ENCODE measurements around the gene WIPF3. TPM values are rescaled to one million over a fixed set of nuclear protein-coding genes. Genes with fewer than 3 reads are reported as not detected.
"Not testable (repeated sequence)": the region's sequence is repeated elsewhere in the genome, so short reads cannot be mapped to it uniquely, and the experiment has no call there.

WIPF3 gene
- total RNA-seq, 2 experiments from 2014 or later, result not detected

GRCh38 chr7:29875741-29876140, 69.4 kb downstream of the WIPF3 start:
- CTCF ChIA-PET, result no interaction called here
- POLR2A ChIA-PET, result no interaction called here

- ChIA-PET POLR2A (no interaction called here), CTCF (interaction anchor here (0.6 to 1.5 kb wide), 2 partner anchors 44 to 186 kb away, joined by 3 to 4 read pairs; no protein-coding TSS in a partner anchor)
These were observed 70.9 kb downstream of the WIPF3 start for GRCh38 chr7:29877196-29877595.

GRCh38 chr7:29878081-29878688, 71.9 kb downstream of the WIPF3 start:
- ChIA-PET CTCF (interaction anchor here (1.2 to 1.5 kb wide), 2 partner anchors 11 to 43 kb away, joined by 3 to 4 read pairs; no protein-coding TSS in a partner anchor), POLR2A (no interaction called here)

- ChIA-PET CTCF (no interaction called here), POLR2A (no interaction called here)
These were observed 73.3 kb downstream of the WIPF3 start for GRCh38 chr7:29879609-29880008.

GRCh38 chr7:29881724-29882123, 75.4 kb downstream of the WIPF3 start:
- ChIA-PET POLR2A (no interaction called here), CTCF (no interaction called here)

GRCh38 chr7:29882481-29882880, 76.2 kb downstream of the WIPF3 start:
- ChIA-PET CTCF (no interaction called here), POLR2A (no interaction called here)

GRCh38 chr7:29883462-29884398, 77.4 kb downstream of the WIPF3 start:
- ChIA-PET CTCF (no interaction called here), POLR2A (no interaction called here)

GRCh38 chr7:29884399-29885272, 78.3 kb downstream of the WIPF3 start:
- ChIA-PET CTCF (no interaction called here), POLR2A (no interaction called here)

GRCh38 chr7:29885626-29886025, 79.3 kb downstream of the WIPF3 start:
- POLR2A ChIA-PET, result no interaction called here
- CTCF ChIA-PET, result no interaction called here

- ChIA-PET CTCF (no interaction called here), POLR2A (no interaction called here)
These were observed 80.5 kb downstream of the WIPF3 start for GRCh38 chr7:29886827-29887226.

GRCh38 chr7:29888006-29888405, 81.7 kb downstream of the WIPF3 start:
- ChIA-PET CTCF (no interaction called here), POLR2A (no interaction called here)

GRCh38 chr7:29889288-29889687, 83.0 kb downstream of the WIPF3 start:
- ChIA-PET CTCF (interaction anchor here (1.0 kb wide), 1 partner anchor 11 kb away, joined by 3 read pairs; no protein-coding TSS in a partner anchor), POLR2A (no interaction called here)

- CTCF ChIA-PET, result no interaction called here
- POLR2A ChIA-PET, result no interaction called here
These were observed 83.9 kb downstream of the WIPF3 start for GRCh38 chr7:29890251-29890650.

- CTCF ChIA-PET, POLR2A ChIA-PET: not testable (repeated sequence)
These were observed 84.5 kb downstream of the WIPF3 start for GRCh38 chr7:29890786-29891185.

- ChIA-PET CTCF (no interaction called here), POLR2A (interaction anchor here (0.6 kb wide), 1 partner anchor 111 kb away, joined by 4 read pairs; no protein-coding TSS in a partner anchor)
These were observed 85.5 kb downstream of the WIPF3 start for GRCh38 chr7:29891766-29892165.

GRCh38 chr7:29892231-29892630, 85.9 kb downstream of the WIPF3 start:
- POLR2A ChIA-PET, result no interaction called here
- CTCF ChIA-PET, result no interaction called here

- CTCF ChIA-PET, result no interaction called here
- POLR2A ChIA-PET, result no interaction called here
These were observed 87.2 kb downstream of the WIPF3 start for GRCh38 chr7:29893351-29893965.

- POLR2A ChIA-PET, result no interaction called here
- CTCF ChIA-PET, result no interaction called here
These were observed 87.9 kb downstream of the WIPF3 start for GRCh38 chr7:29894256-29894655.

- ChIA-PET POLR2A (no interaction called here), CTCF (no interaction called here)
These were observed 89.3 kb downstream of the WIPF3 start for GRCh38 chr7:29895559-29895958.

Measured in activated CD8-positive, alpha-beta memory T cell treated with anti-CD3 and anti-CD28 coated beads for 36 hours (primary cell).